GM21737 (cell line): ENCODE results near the gene PLEKHS1.
"Not testable (repeated sequence)": the region's sequence is repeated elsewhere in the genome, so short reads cannot be mapped to it uniquely, and the experiment has no call there.

ENCODE experiments used
- ATAC-seq: cut with Tn5 transposase; IDR thresholded peaks from one replicate; pipeline ENCODE4 v1.9.1; 2021; ENCODE audit warnings: mild to moderate bottlenecking, moderate library complexity; ENCODE audit not compliant: unreplicated experiment

PLEKHS1 gene

DNA sequence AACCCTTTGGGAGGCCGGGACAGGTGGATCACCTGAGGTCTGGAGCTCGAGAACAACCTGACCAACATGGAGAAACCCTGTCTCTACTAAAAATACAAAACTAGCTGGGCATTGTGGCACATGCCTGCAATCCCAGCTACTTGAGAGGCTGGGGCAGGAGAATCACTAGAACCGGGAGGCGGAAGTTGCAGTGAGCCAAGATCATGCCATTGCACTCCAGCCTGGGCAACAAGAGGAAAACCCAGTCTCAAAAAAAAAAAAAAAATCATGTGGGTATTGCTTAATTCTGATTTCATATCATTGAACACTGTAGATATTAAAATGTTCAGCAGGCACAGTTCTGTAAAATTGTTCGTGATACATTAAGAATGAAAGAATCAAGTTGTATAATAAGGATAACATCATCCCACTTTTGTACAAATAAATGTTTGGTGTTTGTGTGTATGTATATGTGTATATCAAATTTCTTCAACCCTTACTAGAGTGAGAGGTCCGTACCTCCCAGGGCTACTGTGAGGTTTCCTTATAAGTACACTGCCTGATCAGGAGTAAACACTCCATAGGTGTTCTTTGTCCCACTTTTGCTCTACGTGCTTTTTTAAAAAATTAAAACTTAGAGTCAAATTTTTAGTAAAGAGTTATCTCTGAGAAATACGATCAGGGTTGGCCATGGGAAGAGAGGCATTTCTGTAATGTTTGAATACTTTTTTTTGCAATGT lies 31.7 kb downstream of the PLEKHS1 start:
- ATAC-seq, result no peak

DNA sequence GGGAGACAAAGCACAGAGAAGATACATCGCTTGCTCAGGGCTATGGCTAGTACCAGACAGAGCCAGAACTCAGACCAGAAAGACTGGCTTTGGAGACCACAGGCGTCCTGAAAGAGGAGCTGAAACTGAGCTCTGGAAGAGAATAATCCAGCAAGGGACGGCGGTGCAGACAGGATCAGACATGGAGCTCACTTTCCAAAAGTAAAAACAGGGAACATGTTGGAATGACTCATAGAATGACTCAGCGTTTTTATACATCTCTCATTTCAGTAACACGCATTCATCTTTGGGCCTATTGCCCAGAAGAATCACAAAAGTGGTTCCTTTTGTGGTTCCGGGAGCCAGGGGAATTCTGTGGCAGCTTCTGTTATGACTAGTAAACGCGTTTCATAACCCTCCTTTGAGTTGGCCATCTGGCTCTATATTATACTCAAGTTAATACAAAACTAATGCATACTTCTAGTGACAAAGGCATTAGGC lies 37.2 kb downstream of the PLEKHS1 start:
- peak; percentile 56 for ATAC-seq

DNA sequence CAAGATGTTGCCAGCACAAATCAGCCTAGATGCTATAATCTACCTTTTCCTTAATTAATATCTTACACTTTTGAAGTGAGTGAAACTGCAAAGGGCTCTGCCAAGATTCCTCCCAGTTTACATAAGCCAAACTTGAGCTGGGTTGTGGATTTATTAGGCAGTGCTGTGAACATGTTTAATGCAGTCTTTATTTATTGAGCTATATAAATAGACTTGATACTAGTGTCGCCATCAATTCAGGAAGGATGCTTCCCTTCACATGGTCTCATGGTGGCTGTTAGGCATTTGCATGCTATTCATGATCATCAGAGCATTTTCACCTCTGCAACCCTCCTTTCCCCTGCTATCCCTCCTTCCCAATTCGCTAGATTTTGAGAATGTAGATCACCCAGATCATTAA lies 40.2 kb downstream of the PLEKHS1 start:
- ATAC-seq, result no peak

DNA sequence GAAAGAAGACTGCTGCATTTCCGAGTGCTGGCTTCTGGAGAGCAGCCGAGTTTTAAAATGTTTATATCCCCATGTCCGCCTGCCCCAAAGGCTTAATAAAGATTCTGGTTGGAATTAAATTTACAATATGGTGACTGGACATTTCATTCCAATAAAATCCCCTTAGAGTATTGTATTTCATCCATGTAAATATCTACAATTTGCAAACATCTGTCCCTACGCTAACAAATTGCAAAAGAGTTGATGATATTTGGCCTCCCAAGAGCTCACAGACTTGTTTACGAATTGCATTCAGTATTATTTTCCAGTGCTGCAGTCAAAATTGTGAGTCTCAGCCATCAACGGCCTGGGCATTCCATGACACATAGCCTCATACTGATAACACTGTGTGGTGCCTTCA lies 50.1 kb downstream of the PLEKHS1 start:
- ATAC-seq, result no peak

DNA sequence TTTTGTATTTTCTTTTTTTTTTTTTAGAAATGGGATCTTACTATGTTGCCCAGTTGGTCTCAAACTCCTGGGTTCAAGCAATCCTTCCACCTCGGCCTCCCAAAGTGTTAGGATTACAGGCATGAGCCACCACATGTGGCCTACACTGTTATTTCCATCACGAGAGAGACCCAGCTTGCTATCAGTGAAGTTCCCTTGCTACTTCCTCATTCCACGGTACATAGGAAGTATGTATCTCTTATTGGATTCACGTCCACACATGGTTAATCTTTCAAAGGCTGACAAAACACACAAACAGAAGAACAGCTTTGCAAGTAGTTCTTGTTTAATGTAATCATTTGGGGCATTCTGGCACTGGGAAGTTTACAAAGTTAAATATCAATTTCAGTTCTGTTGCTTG lies 51.5 kb downstream of the PLEKHS1 start:
- ATAC-seq, result no peak

DNA sequence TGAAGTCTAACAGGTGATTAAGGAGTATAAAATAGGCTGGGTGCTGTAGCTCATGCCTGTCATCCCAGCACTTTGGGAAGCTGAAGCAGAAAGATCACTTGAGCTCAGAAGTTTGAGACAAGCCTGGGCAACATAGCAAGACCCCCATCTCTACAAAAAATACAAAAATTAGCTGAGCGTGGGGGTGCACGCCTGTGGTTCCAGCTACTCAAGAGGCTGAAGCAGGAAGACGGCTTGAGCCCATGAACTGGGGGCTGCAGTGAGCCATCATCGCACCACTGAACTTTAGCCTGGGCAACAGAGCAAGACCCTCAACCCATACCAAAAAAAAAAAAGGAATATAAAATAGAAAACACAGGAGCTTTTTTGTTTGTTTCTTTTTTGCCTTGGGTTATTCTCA lies 55.0 kb downstream of the PLEKHS1 start:
- no peak for ATAC-seq

DNA sequence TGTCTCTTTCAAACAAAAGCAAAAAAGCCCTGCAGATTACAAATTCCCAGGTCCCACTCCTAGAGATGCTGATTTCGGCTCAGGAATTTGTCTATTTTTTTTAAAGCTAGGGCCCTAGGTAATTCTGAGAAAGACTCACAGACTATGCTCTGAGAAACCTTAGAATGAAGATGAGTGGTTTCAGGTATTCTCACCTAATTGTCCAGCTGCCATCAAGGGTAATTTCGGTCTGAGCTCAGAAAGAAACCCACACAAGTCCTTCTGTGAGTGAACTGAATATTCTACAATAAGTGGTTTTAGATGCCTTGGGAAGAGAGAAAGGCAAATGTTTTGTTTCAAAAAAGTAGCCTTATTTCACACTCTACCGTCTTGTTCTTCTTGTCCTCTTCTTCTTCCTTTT lies 56.7 kb downstream of the PLEKHS1 start:
- ATAC-seq, result no peak

DNA sequence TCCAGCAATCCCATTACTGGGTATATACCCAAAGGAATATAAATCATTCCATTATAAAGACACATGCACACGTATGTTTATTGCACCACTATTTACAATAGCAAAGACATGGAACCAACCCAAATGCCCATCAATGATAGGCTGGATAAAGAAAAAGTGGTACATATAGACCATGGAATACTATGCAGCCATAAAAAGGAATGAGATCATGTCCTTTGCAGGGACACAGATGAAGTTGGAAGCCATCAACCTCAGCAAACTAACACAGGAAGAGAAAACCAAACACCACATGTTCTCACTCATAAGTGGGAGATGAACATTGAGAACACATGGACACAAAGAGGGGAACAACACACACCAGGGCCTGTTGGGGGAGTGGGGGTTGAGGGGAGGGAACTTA lies 63.2 kb downstream of the PLEKHS1 start:
- ATAC-seq, result not testable (repeated sequence)

DNA sequence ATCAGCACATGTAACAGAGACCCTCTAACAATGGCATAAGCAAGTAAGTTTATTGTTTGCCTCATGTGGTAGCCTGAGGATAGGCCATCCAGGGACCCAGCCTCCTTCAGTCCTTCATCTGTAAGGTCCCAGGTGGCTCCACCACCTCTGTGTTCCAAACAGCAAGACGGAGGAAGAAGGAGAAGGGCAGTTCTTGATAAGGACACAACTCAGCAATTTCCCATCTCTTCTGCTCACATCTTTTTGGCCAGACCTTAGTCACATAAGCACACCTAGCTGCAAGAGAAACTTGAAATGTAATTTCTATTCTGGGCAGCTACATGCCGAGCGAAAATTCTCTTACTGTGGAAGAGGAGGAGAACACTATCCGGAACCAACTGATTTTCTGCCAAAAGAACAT lies 68.5 kb downstream of the PLEKHS1 start:
- ATAC-seq, result no peak

DNA sequence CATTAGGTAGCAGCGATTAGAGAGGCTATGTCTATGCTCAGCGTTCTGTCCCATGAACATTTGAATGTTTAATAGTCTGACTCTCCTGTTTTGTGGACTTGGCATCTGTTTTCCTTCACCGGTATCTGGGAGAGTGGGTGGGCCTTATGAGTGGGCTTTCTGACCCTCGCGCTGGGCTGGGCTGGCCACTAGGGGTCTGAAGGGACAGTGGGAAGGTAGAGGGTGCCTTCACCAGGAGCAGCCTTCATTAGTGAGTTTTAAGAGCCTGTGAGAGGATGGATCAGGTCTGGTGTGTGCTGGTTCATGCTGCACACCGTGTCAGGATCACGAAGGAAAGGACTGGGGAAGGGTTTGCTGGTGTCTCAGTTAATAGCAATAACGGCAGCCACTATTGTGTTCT lies 69.0 kb downstream of the PLEKHS1 start:
- no peak for ATAC-seq

DNA sequence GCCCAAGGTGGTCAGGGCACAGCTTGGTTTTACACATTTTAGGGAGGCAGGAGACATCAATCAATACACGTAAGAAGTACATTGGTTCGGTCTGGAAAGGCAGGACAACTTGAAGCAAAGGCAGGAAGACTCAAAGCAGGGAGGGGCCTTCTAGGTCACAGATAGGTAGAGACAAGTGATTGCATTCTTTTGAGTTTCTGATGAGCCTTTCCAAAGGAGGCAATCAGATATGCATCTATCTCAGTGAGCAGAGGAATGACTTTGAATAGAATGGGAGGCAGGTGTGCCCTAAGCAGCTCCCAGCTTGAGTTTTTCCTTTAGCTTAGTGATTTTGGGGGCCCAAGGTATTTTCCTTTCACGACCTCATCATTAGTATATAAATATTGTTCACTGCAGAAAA lies 69.8 kb downstream of the PLEKHS1 start:
- ATAC-seq, result not testable (repeated sequence)

DNA sequence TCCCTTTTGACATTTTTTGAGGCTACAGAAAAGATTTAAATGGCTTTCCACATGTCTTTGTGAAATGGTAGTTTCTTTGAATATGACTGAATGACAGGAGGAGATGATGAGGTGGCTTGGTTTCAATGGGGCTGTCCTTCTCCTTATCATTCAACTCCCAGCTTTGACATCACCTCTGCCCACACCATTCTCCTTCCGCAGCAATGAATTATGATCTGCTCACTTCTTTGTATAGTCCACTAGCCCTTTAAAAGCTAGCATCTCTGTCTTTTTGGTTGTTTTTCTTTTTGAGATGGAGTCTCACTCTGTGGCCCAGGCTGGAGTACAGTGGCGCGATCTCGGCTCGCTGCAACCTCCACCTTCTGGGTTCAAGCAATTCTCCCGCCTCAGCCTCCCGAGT lies 70.7 kb downstream of the PLEKHS1 start:
- ATAC-seq, result no peak

DNA sequence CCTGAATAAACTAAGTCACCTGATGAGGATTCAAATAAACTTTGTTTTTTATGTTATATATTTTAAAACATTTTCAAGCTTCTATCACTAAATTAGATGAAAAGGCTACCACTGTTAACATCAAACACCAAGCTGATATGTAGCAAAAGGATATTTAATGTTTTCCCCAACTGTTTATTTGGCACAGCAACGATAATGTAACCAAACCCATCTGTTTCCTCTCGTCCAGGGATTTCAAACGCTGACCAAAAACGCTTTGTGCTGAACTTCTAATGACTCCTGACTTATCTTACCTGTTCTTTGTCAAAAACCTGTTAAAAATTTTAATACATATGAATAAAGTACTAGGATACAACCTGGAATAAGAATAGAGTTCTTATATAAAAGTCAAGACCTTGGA lies 71.9 kb downstream of the PLEKHS1 start:
- no peak for ATAC-seq

DNA sequence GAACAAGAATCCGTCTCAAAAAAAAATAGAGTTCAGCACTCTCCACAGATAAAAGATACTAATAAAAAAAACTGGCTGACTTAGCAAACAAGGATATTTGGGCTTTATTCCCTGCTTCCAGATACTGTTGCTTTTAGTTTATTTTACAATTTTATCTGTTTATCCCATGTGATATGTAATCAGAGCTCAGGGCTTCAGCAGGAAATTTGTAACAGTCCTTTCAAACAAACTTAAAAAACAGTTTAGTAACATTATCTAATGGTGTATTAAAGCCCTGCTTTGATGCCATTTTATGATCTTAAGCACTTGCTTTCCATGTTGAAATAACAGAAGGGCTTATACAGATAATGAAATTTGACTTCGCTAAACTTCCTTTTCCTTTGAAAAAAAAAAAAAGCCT lies 74.3 kb downstream of the PLEKHS1 start:
- ATAC-seq, result no peak

DNA sequence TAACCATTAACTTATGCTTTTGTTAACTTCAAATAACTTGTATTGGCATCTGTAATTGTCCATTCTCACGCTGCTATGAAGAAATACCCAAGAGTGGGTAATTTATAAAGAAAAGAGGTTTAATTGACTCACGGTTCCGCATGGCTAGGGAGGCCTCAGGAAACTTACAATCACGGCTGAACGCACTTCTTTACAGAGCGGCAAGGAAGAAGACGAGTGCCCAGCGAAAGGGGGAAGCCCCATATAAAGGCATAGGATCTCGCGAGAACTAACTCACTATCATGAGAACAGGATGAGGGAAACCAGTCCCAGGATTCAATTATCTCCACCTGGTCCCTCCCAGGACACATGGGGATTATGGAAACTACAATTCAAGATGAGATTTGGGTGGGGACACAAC lies 77.1 kb downstream of the PLEKHS1 start:
- ATAC-seq, result not testable (repeated sequence)
